DOHH2 (cell line): ENCODE data around the gene KIF18B.

Experiments used
- H3F3A ChIP-seq: fragments of 200-600 bp; sonication (generic), shearing (Covaris generic); 2 replicates; pipeline ENCODE4 v1.6.0; 2016; ENCODE audit warnings: antibody characterized with exemption, mild to moderate bottlenecking; ENCODE audit not compliant: control insufficient read depth, insufficient read depth
- H3K27ac ChIP-seq: fragments of 200-600 bp; sonication (generic); 2 replicates; pipeline ENCODE4 v1.5.1; 2014; ENCODE audit warnings: low read depth, mild to moderate bottlenecking, low read length, moderate library complexity
- H3K27me3 ChIP-seq: fragments of 200-600 bp; sonication (generic); 2 replicates; pipeline ENCODE4 v1.6.1; 2014; ENCODE audit warnings: mild to moderate bottlenecking, low read length, mixed read lengths; ENCODE audit not compliant: control insufficient read depth
- H3K36me3 ChIP-seq: fragments of 200-600 bp; sonication (generic); 2 replicates; pipeline ENCODE4 v1.6.1; 2014; ENCODE audit warnings: mild to moderate bottlenecking, low read length, moderate library complexity, mixed read lengths; ENCODE audit not compliant: control insufficient read depth
- H3K4me1 ChIP-seq: fragments of 200-600 bp; sonication (generic); 2 replicates; pipeline ENCODE4 v1.6.1; 2014; ENCODE audit warnings: mild to moderate bottlenecking, low read length, mixed read lengths; ENCODE audit not compliant: control insufficient read depth
- H3K4me2 ChIP-seq: fragments of 200-600 bp; sonication (generic); 2 replicates; pipeline ENCODE4 v1.6.0; 2014; ENCODE audit warnings: mild to moderate bottlenecking, low read length, moderate library complexity
- H3K4me3 ChIP-seq: fragments of 200-600 bp; sonication (generic); 2 replicates; pipeline ENCODE4 v1.5.1; 2014; ENCODE audit warnings: mild to moderate bottlenecking, low read length, mixed read lengths
- H3K79me2 ChIP-seq: fragments of 200-600 bp; sonication (generic); 2 replicates; pipeline ENCODE4 v1.6.1; 2014; ENCODE audit warnings: mild to moderate bottlenecking, low read length, mixed read lengths; ENCODE audit not compliant: control insufficient read depth
- H3K9me2 ChIP-seq: fragments of 200-600 bp; sonication (generic); replicated peaks from 2 replicates; pipeline ENCODE4 v1.6.1; 2014; ENCODE audit warnings: mild to moderate bottlenecking, low read length, mixed read lengths; ENCODE audit not compliant: control insufficient read depth
- H3K9me3 ChIP-seq: fragments of 200-600 bp; sonication (generic); 2 replicates; pipeline ENCODE4 v1.6.1; 2014; ENCODE audit warnings: antibody characterized with exemption, low read length, mixed read lengths; ENCODE audit not compliant: control insufficient read depth, insufficient read depth
- H4K20me1 ChIP-seq: fragments of 200-600 bp; sonication (generic); 2 replicates; pipeline ENCODE4 v1.6.0; 2014; ENCODE audit warnings: low read depth, mild to moderate bottlenecking, antibody characterized with exemption, low read length, moderate library complexity; ENCODE audit not compliant: control insufficient read depth, insufficient read depth
- CTCF ChIP-seq: fragments of 200-600 bp; sonication (generic); IDR thresholded peaks from one replicate; pipeline ENCODE4 v1.5.1; 2014; ENCODE audit warnings: antibody characterized with exemption, mild to moderate bottlenecking, low read depth, low read length; ENCODE audit not compliant: poor library complexity, severe bottlenecking
- EZH2phosphoT487 ChIP-seq: fragments of 200-600 bp; sonication (generic); IDR thresholded peaks from 2 replicates; pipeline ENCODE4 v1.6.1; 2017; ENCODE audit warnings: borderline replicate concordance, mild to moderate bottlenecking, antibody characterized with exemption, low read length, moderate library complexity, mixed read lengths

KIF18B gene

GRCh38 chr17:44932096-44932786, 15.3 kb downstream of the KIF18B start:
- no peaks in the 10 kb centered on the region for H4K20me1 ChIP-seq
- H3K4me3 ChIP-seq: no peak overlapping the region
- H3K27ac ChIP-seq: no peak overlapping the region
- H3F3A ChIP-seq: peaks cover under 1% of the 10 kb centered on the region; the same call in 1 of the 2 replicates
- H3K4me1 ChIP-seq: no peaks in the 10 kb centered on the region
- peaks cover 12% of the 10 kb centered on the region for H3K79me2 ChIP-seq
- H3K9me2 ChIP-seq: no peaks in the 10 kb centered on the region
- H3K9me3 ChIP-seq: no peaks in the 10 kb centered on the region
- no peak overlapping the region for H3K4me2 ChIP-seq
- no peaks in the 10 kb centered on the region for H3K27me3 ChIP-seq
- TF ChIP-seq EZH2phosphoT487 (no peak), CTCF (no peak)
- H3K36me3 ChIP-seq: peaks cover 94% of the 10 kb centered on the region

- Histone ChIP-seq H3K9me3 (no peaks in the 10 kb centered on the region), H3K27me3 (no peaks in the 10 kb centered on the region), H3K4me2 (no peak overlapping the region), H3K27ac (no peak overlapping the region), H3K79me2 (peaks cover 7% of the 10 kb centered on the region), H3K4me1 (no peaks in the 10 kb centered on the region), H3K36me3 (peaks cover 98% of the 10 kb centered on the region), H3K9me2 (no peaks in the 10 kb centered on the region), H3K4me3 (no peak overlapping the region), H3F3A (no peaks in the 10 kb centered on the region), H4K20me1 (no peaks in the 10 kb centered on the region)
- TF ChIP-seq CTCF: no peak
- no peak for TF ChIP-seq EZH2phosphoT487
These were observed 16.2 kb downstream of the KIF18B start for GRCh38 chr17:44931376-44931775.

- no peak overlapping the region for H3K4me2 ChIP-seq
- H3K79me2 ChIP-seq: peaks cover 1% of the 10 kb centered on the region; the same call in 1 of the 2 replicates
- H3K4me3 ChIP-seq: no peak overlapping the region
- peaks cover 98% of the 10 kb centered on the region for H3K36me3 ChIP-seq
- no peak overlapping the region for H3K27ac ChIP-seq
- no peaks in the 10 kb centered on the region for H4K20me1 ChIP-seq
- no peaks in the 10 kb centered on the region for H3K27me3 ChIP-seq
- H3K9me3 ChIP-seq: no peaks in the 10 kb centered on the region
- TF ChIP-seq EZH2phosphoT487: no peak
- no peaks in the 10 kb centered on the region for H3K9me2 ChIP-seq
- no peaks in the 10 kb centered on the region for H3K4me1 ChIP-seq
- H3F3A ChIP-seq: peaks cover 2% of the 10 kb centered on the region; the same call in 1 of the 2 replicates
These were observed 16.9 kb downstream of the KIF18B start for GRCh38 chr17:44930667-44931066.

GRCh38 chr17:44928950-44929720, 18.4 kb downstream of the KIF18B start:
- 0 out of 2 replicates have a peak, but pooled peaks cover 2% of the 10 kb centered on the region for H4K20me1 ChIP-seq
- no peaks in the 10 kb centered on the region for H3K79me2 ChIP-seq
- peaks cover 84% of the 10 kb centered on the region for H3K36me3 ChIP-seq
- no peaks in the 10 kb centered on the region for H3K9me3 ChIP-seq
- TF ChIP-seq EZH2phosphoT487: no peak
- TF ChIP-seq CTCF: no peak
- H3K4me3 ChIP-seq: no peak overlapping the region
- no peaks in the 10 kb centered on the region for H3K9me2 ChIP-seq
- H3K4me1 ChIP-seq: no peaks in the 10 kb centered on the region
- H3K27ac ChIP-seq: no peak overlapping the region
- no peak overlapping the region for H3K4me2 ChIP-seq
- no peaks in the 10 kb centered on the region for H3K27me3 ChIP-seq
- peaks cover 5% of the 10 kb centered on the region; the same call in 1 of the 2 replicates for H3F3A ChIP-seq
